ENCODE data around the gene RPS6KA2. TPM values are rescaled to one million over a fixed set of nuclear protein-coding genes. Genes with fewer than 3 reads are reported as not detected.

RPS6KA2 gene
- total RNA-seq, 1 experiment from 2014 or later, result 12.3 TPM

DNA sequence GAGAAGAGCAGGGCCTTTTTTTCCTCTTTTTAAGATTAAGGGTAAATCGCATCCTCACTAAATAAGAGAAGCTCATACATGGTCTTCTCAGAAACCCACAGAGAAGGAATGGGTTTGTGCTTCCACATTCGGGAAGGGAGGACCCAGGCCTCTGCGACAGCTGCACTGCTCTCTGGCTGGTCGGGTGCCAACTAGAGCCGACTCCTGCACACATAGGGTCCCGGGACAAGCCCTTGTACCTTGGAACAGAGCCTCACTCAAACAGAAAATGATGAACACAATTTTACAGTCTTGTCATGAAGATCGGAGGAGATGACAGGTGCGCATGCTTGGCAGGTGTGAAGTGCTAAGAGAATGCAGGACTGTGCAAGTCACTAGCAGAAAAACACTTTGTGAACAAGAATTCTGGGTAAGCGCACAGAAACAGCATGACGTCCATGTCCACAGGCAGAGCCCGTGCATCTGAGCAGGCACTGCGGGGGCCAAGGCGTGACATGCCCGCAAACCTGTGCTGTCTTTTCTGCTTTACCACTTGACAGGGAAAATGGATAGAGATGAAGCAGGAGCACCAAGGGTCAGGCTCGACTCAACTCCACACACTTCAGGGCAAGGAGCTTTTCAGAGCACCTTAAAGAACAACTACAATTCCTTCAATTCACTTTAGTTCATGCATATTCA, 143.3 kb downstream of the RPS6KA2 start:
- Histone ChIP-seq H3K23ac (ENCODE audit: insufficient read length, low read depth, low read length) (no peak overlapping the region), H3K4ac (ENCODE audit: low read depth, low read length) (no peak overlapping the region), H3K27me3 (ENCODE audit: insufficient read depth, low read length) (no peaks in the 10 kb centered on the region), H2AK5ac (ENCODE audit: insufficient read length, low read length) (no peak overlapping the region), H3K23me2 (ENCODE audit: insufficient read length, low read depth, low read length, poor library complexity, severe bottlenecking) (no peaks in the 10 kb centered on the region), H3T11ph (ENCODE audit: low read length) (no peak overlapping the region), H4K5ac (ENCODE audit: insufficient read length, low read depth, low read length) (no peak overlapping the region), H4K91ac (ENCODE audit: insufficient read length, low read depth, low read length) (no peak overlapping the region), H3K56ac (ENCODE audit: insufficient read length, low read depth, low read length) (no peak overlapping the region), H2BK12ac (ENCODE audit: insufficient read length, low read depth, low read length) (no peak overlapping the region), H3K9me3 (ENCODE audit: control insufficient read depth, low read depth, low read length) (no peaks in the 10 kb centered on the region), H3K79me1 (ENCODE audit: insufficient read depth, low read depth, low read length, poor library complexity, severe bottlenecking) (no peaks in the 10 kb centered on the region), H2BK15ac (ENCODE audit: low read depth, low read length) (no peak overlapping the region), H2BK20ac (ENCODE audit: low read depth, low read length, poor library complexity, severe bottlenecking) (no peak overlapping the region), H3K14ac (ENCODE audit: insufficient read depth, low read length) (no peak overlapping the region), H3K79me2 (ENCODE audit: insufficient read depth, low read length) (no peaks in the 10 kb centered on the region), H3K4me2 (ENCODE audit: insufficient read depth, insufficient read length, low read length) (no peak overlapping the region), H3K4me1 (ENCODE audit: insufficient read depth, low read length) (no peaks in the 10 kb centered on the region), H3K27ac (ENCODE audit: insufficient read length, low read depth, low read length) (no peak overlapping the region), H2BK5ac (ENCODE audit: insufficient read length, low read length) (no peak overlapping the region), H3K9ac (ENCODE audit: extremely low read depth, insufficient read length, low read length) (no peak overlapping the region), H4K8ac (replicated peaks; ENCODE audit: insufficient read length, low read depth, low read length) (no peak overlapping the region), H2AFZ (ENCODE audit: low read length) (no peak overlapping the region), H2BK120ac (ENCODE audit: low read depth, low read length, poor library complexity, severe bottlenecking) (no peak overlapping the region), H4K20me1 (ENCODE audit: control insufficient read depth, insufficient read depth, insufficient read length) (no peaks in the 10 kb centered on the region), H3K18ac (ENCODE audit: insufficient read length, low read depth, low read length) (no peak overlapping the region)
- TF ChIP-seq, protein P1, sequence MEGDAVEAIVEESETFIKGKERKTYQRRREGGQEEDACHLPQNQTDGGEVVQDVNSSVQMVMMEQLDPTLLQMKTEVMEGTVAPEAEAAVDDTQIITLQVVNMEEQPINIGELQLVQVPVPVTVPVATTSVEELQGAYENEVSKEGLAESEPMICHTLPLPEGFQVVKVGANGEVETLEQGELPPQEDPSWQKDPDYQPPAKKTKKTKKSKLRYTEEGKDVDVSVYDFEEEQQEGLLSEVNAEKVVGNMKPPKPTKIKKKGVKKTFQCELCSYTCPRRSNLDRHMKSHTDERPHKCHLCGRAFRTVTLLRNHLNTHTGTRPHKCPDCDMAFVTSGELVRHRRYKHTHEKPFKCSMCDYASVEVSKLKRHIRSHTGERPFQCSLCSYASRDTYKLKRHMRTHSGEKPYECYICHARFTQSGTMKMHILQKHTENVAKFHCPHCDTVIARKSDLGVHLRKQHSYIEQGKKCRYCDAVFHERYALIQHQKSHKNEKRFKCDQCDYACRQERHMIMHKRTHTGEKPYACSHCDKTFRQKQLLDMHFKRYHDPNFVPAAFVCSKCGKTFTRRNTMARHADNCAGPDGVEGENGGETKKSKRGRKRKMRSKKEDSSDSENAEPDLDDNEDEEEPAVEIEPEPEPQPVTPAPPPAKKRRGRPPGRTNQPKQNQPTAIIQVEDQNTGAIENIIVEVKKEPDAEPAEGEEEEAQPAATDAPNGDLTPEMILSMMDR (conservative IDR thresholded peaks at IDR 0.05), result no peak
- no peak overlapping the region for H3K4me3 Mint-ChIP-seq
- WGBS (ENCODE audit: extremely low coverage, insufficient read length, low lambda C conversion rate), result no CpG with 5 or more reads among the region's 15 CpGs
- peaks cover 8 to 15% of the 10 kb centered on the region in 2 experiments for H3K4me1 Mint-ChIP-seq
- H3K27ac Mint-ChIP-seq, result peak overlapping the region in 2 of 3 experiments; percentile 29 to 58; a peak in 2 of 7 replicates
- H3K36me3 Mint-ChIP-seq (ENCODE audit: insufficient read depth in 1 of 3, low read depth in 3 of 3), result peaks cover 16 to 29% (median 16%) of the 10 kb centered on the region in 3 experiments
- H3K27me3 Mint-ChIP-seq (ENCODE audit: low read depth), result no peaks in the 10 kb centered on the region
- no peak for DNase-seq
- H3K9me3 Mint-ChIP-seq, result no peaks in the 10 kb centered on the region
